HG02798 (cell line): ENCODE measurements around the gene C3orf49.

Source experiments
- ATAC-seq: cut with Tn5 transposase; IDR thresholded peaks from one replicate; pipeline ENCODE4 v1.9.1; 2021; ENCODE audit warnings: mild to moderate bottlenecking; ENCODE audit not compliant: unreplicated experiment, poor library complexity

Gene C3orf49

GRCh38 chr3:63819151-63819398 lies at the start of gene C3orf49:
TSS of gene C3orf49 (plus strand) at chr3:63819299. CDS start at chr3:63819472, 173 bp downstream.
- ATAC-seq: no peak

GRCh38 chr3:63774781-63775180 lies 44.3 kb upstream of the C3orf49 start:
- ATAC-seq: no peak

- ATAC-seq: no peak
These were observed 39.9 kb upstream of the C3orf49 start for GRCh38 chr3:63779227-63779626.

- ATAC-seq: no peak
These were observed 27.1 kb upstream of the C3orf49 start for GRCh38 chr3:63791974-63792373.

GRCh38 chr3:63795438-63795837 lies 23.7 kb upstream of the C3orf49 start:
- no peak for ATAC-seq

GRCh38 chr3:63798544-63798943 lies 20.6 kb upstream of the C3orf49 start:
- no peak for ATAC-seq

GRCh38 chr3:63798949-63799348 lies 20.1 kb upstream of the C3orf49 start:
- no peak for ATAC-seq

GRCh38 chr3:63800097-63800496 lies 19.0 kb upstream of the C3orf49 start:
- no peak for ATAC-seq

- no peak for ATAC-seq
These were observed 15.2 kb upstream of the C3orf49 start for GRCh38 chr3:63803911-63804310.

- no peak for ATAC-seq
These were observed 11.0 kb upstream of the C3orf49 start for GRCh38 chr3:63807961-63808565.

- ATAC-seq: no peak
These were observed 10.5 kb upstream of the C3orf49 start for GRCh38 chr3:63808633-63809032.

GRCh38 chr3:63809607-63810006 lies 9.5 kb upstream of the C3orf49 start:
- ATAC-seq: no peak

GRCh38 chr3:63814237-63814636 lies 4.9 kb upstream of the C3orf49 start:
- no peak for ATAC-seq

- no peak for ATAC-seq
These were observed 1.9 kb upstream of the C3orf49 start for GRCh38 chr3:63817225-63817624.

GRCh38 chr3:63818282-63819150 lies 583 bp upstream of the C3orf49 start:
- peak; percentile 79 for ATAC-seq

- ATAC-seq: no peak
These were observed 5.2 kb downstream of the C3orf49 start for GRCh38 chr3:63824309-63824708.

GRCh38 chr3:63830526-63830925 lies 11.4 kb downstream of the C3orf49 start:
- no peak for ATAC-seq

GRCh38 chr3:63832395-63832794 lies 13.3 kb downstream of the C3orf49 start:
- no peak for ATAC-seq

- no peak for ATAC-seq
These were observed 22.6 kb downstream of the C3orf49 start for GRCh38 chr3:63841704-63842103.

- no peak for ATAC-seq
These were observed 23.0 kb downstream of the C3orf49 start for GRCh38 chr3:63842127-63842526.

- no peak for ATAC-seq
These were observed 26.1 kb downstream of the C3orf49 start for GRCh38 chr3:63845215-63845614.
